C4-2B (cell line): ENCODE results near the gene FOXP3.

Source experiments
- H3K27ac ChIP-seq: fragments of 450-650 bp; 2 replicates; pipeline ENCODE4 v1.5.1; 2017
- CTCF ChIP-seq: fragments of 450-650 bp; conservative IDR thresholded peaks from 2 replicates; pipeline ENCODE4 v1.5.1; 2017; ENCODE audit warnings: mild to moderate bottlenecking
- ZFX ChIP-seq: fragments of 450-650 bp; IDR thresholded peaks from 2 replicates; pipeline ENCODE4 v1.6.1; 2017

Gene FOXP3

GRCh38 chrX:49257074-49257790 is 7.3 kb downstream of the FOXP3 start:
- no peak for TF ChIP-seq ZFX
- TF ChIP-seq CTCF: no peak
- no peak overlapping the region for H3K27ac ChIP-seq

GRCh38 chrX:49256268-49256995 is 8.1 kb downstream of the FOXP3 start:
- no peak overlapping the region for H3K27ac ChIP-seq
- TF ChIP-seq CTCF (no peak), ZFX (no peak)

- no peak overlapping the region for H3K27ac ChIP-seq
- TF ChIP-seq ZFX (no peak), CTCF (no peak)
These were observed 9.9 kb downstream of the FOXP3 start for GRCh38 chrX:49254639-49255038.

- TF ChIP-seq ZFX: no peak
- no peak for TF ChIP-seq CTCF
- no peak overlapping the region for H3K27ac ChIP-seq
These were observed 13.2 kb downstream of the FOXP3 start for GRCh38 chrX:49251325-49251724.

- TF ChIP-seq ZFX (no peak), CTCF (no peak)
These were observed 13.9 kb downstream of the FOXP3 start for GRCh38 chrX:49250578-49250977.

GRCh38 chrX:49250066-49250465 is 14.4 kb downstream of the FOXP3 start:
- TF ChIP-seq CTCF (no peak), ZFX (no peak)
- H3K27ac ChIP-seq: no peak overlapping the region

More at GRCh38 chrX:49250578-49250977, 13.9 kb downstream of the FOXP3 start:
- H3K27ac ChIP-seq: no peak overlapping the region

GRCh38 chrX:49249616-49250015 is 14.9 kb downstream of the FOXP3 start:
- H3K27ac ChIP-seq: no peak overlapping the region
- TF ChIP-seq CTCF (no peak), ZFX (no peak)
